Activated CD4-positive, alpha-beta T cell treated with anti-CD3 and anti-CD28 coated beads for 36 hours (primary cell): ENCODE results near the gene BIRC2. TPM values are rescaled to one million over a fixed set of nuclear protein-coding genes. Genes with fewer than 3 reads are reported as not detected.
A peak's percentile ranks its signal among the peaks of the same experiment; 100 is the strongest.

Source experiments
- ATAC-seq: fragments of 200-7000 bp; cut with Tn5 transposase; one replicate; pipeline ENCODE4 v1.10.0; 2021; ENCODE audit warnings: mild to moderate bottlenecking, moderate library complexity
- CTCF ChIA-PET: fragments of 350-600 bp; sonication (Branson Sonifier 250); formaldehyde crosslinking; loops from one replicate; lab custom pipeline; 2021; ENCODE audit warnings: antibody characterized with exemption; lab: Charles Lee
- POLR2A ChIA-PET: fragments of 350-600 bp; sonication (Branson Sonifier 250); formaldehyde crosslinking; loops from one replicate; lab custom pipeline; 2021; ENCODE audit warnings: antibody characterized with exemption, inconsistent platforms; lab: Charles Lee
- DNase-seq: peaks from one replicate; pipeline ENCODE4 v3.0.0-alpha.2; 2020
- H3K27ac Mint-ChIP-seq: one replicate; pipeline ENCODE4 v1.8.0; 2021; ENCODE audit warnings: mixed read lengths
- H3K27me3 Mint-ChIP-seq: one replicate; pipeline ENCODE4 v1.8.0; 2021; ENCODE audit warnings: mixed read lengths
- H3K36me3 Mint-ChIP-seq: one replicate; pipeline ENCODE4 v1.8.0; 2021; ENCODE audit warnings: low read depth, mixed read lengths
- H3K4me1 Mint-ChIP-seq: one replicate; pipeline ENCODE4 v1.8.0; 2021; ENCODE audit warnings: mixed read lengths
- H3K4me3 Mint-ChIP-seq: one replicate; pipeline ENCODE4 v1.8.0; 2021; ENCODE audit warnings: mild to moderate bottlenecking, moderate library complexity, mixed read lengths
- H3K9me3 Mint-ChIP-seq: one replicate; pipeline ENCODE4 v1.8.0; 2021; ENCODE audit warnings: low read depth, mixed read lengths
- intact Hi-C, 2 experiments: fragments of 100-400 bp; cut with DNase I in 1 of 2; cut with micrococcal nuclease in 1 of 2; formaldehyde crosslinking; loops; one replicate each; pipeline versions ENCODE4 v1.14.2 to v1.15.1; 2022 to 2024; cut with DNase I, micrococcal nuclease
- total RNA-seq, 2 experiments: library from RNA; stranded (reverse); gene quantifications; one replicate each; pipeline ENCODE4 v1.2.3, GENCODE V29; 2021

Gene BIRC2
- total RNA-seq, 2 experiments from 2014 or later: 33.0 to 48.8 TPM

GRCh38 chr11:102345904-102346303 is 1.1 kb upstream of the BIRC2 start:
- ChIA-PET CTCF (interaction anchor here (0.8 to 5.4 kb wide), 13 partner anchors 11 to 279 kb away, joined by 3 to 67 read pairs (median 4); partner anchors contain the start of gene MMP20), POLR2A (interaction anchor here (0.5 to 0.8 kb wide), 2 partner anchors 106 to 343 kb away, joined by 3 to 5 read pairs; no protein-coding TSS in a partner anchor)
- Mint-ChIP-seq H3K4me1 (peaks cover 39% of the 10 kb centered on the region), H3K4me3 (peak overlapping the region; percentile 94), H3K36me3 (peaks cover 21% of the 10 kb centered on the region), H3K27ac (peak overlapping the region; percentile 99), H3K9me3 (no peaks in the 10 kb centered on the region), H3K27me3 (no peaks in the 10 kb centered on the region)
- no peak for ATAC-seq
- DNase-seq: no peak
- intact Hi-C loops: loop anchor here (1.0 to 5.0 kb wide), 6 partner anchors 39 to 431 kb away; partner anchors contain the start of genes CEP126 (in 1 of the 2) and TMEM123 (in 1 of the 2)

- no peaks in the 10 kb centered on the region for H3K27me3 Mint-ChIP-seq
- H3K4me3 Mint-ChIP-seq: peak overlapping the region; percentile 94
- H3K27ac Mint-ChIP-seq: peak overlapping the region; percentile 99
- intact Hi-C loops: loop anchor here (1.0 to 5.0 kb wide), 5 partner anchors 39 to 432 kb away; partner anchors contain the start of genes CEP126 (in 1 of the 2) and TMEM123 (in 1 of the 2)
- no peak for ATAC-seq
- H3K9me3 Mint-ChIP-seq: no peaks in the 10 kb centered on the region
- H3K4me1 Mint-ChIP-seq: peaks cover 39% of the 10 kb centered on the region
- CTCF ChIA-PET: interaction anchor here (0.8 to 3.1 kb wide), 3 partner anchors 11 to 172 kb away, joined by 3 to 11 read pairs (median 3); no protein-coding TSS in a partner anchor
- H3K36me3 Mint-ChIP-seq: peaks cover 23% of the 10 kb centered on the region
- POLR2A ChIA-PET: interaction anchor here (0.5 kb wide), 1 partner anchor 343 kb away, joined by 5 read pairs; no protein-coding TSS in a partner anchor
- no peak for DNase-seq
Observed at GRCh38 chr11:102346456-102346747, 612 bp upstream of the BIRC2 start.

- peak; percentile 17 for ATAC-seq
- ChIA-PET CTCF (interaction anchor here (0.6 to 4.5 kb wide), 4 partner anchors 8 to 170 kb away, joined by 3 to 34 read pairs (median 4); no protein-coding TSS in a partner anchor), POLR2A (no interaction called here)
- intact Hi-C loops: loop anchor here (1.0 to 5.0 kb wide), 10 partner anchors 15 to 433 kb away; partner anchors contain the start of genes BIRC3 (in 2 of the 2), TMEM123 (in 2 of the 2) and CEP126 (in 1 of the 2)
- H3K9me3 Mint-ChIP-seq: no peaks in the 10 kb centered on the region
- peaks cover 34% of the 10 kb centered on the region for H3K36me3 Mint-ChIP-seq
- H3K27me3 Mint-ChIP-seq: no peaks in the 10 kb centered on the region
- H3K4me1 Mint-ChIP-seq: peaks cover 39% of the 10 kb centered on the region
- peak overlapping the region; percentile 99 for H3K27ac Mint-ChIP-seq
- DNase-seq: peak; percentile 32
- H3K4me3 Mint-ChIP-seq: peak overlapping the region; percentile 94
Observed at GRCh38 chr11:102347462-102348370, 702 bp downstream of the BIRC2 start.

GRCh38 chr11:102357116-102357515 is 10.1 kb downstream of the BIRC2 start:
- CTCF ChIA-PET: interaction anchor here (0.8 kb wide), 1 partner anchor 62 kb away, joined by 3 read pairs; no protein-coding TSS in a partner anchor
- no peak for ATAC-seq
- H3K4me1 Mint-ChIP-seq: peaks cover 40% of the 10 kb centered on the region
- intact Hi-C loops: loop anchor here in 1 of 2 experiments (5.0 kb wide), 1 partner anchor 35 kb away; no protein-coding TSS in a partner anchor
- H3K36me3 Mint-ChIP-seq: peaks cover 77% of the 10 kb centered on the region
- H3K4me3 Mint-ChIP-seq: no peak overlapping the region
- peak overlapping the region; percentile 52 for H3K27ac Mint-ChIP-seq
- DNase-seq: no peak
- no peaks in the 10 kb centered on the region for H3K27me3 Mint-ChIP-seq
- POLR2A ChIA-PET: no interaction called here
- H3K9me3 Mint-ChIP-seq: peaks cover 13% of the 10 kb centered on the region

GRCh38 chr11:102359372-102359771 is 12.4 kb downstream of the BIRC2 start:
- POLR2A ChIA-PET: no interaction called here
- CTCF ChIA-PET: interaction anchor here (0.6 to 4.9 kb wide), 8 partner anchors 10 to 307 kb away, joined by 3 to 34 read pairs (median 4); no protein-coding TSS in a partner anchor
- peaks cover 44% of the 10 kb centered on the region for H3K4me1 Mint-ChIP-seq

GRCh38 chr11:102360681-102361080 is 13.7 kb downstream of the BIRC2 start:
- Mint-ChIP-seq H3K27me3 (no peaks in the 10 kb centered on the region), H3K9me3 (peaks cover 13% of the 10 kb centered on the region), H3K36me3 (peaks cover 76% of the 10 kb centered on the region), H3K4me1 (peaks cover 42% of the 10 kb centered on the region), H3K27ac (peak overlapping the region; percentile 69), H3K4me3 (no peak overlapping the region)
- ChIA-PET CTCF (interaction anchor here (0.6 to 4.9 kb wide), 7 partner anchors 11 to 570 kb away, joined by 3 to 34 read pairs (median 3); no protein-coding TSS in a partner anchor), POLR2A (no interaction called here)
- ATAC-seq: no peak
- intact Hi-C loops: no loop called here
- no peak for DNase-seq

More at GRCh38 chr11:102359372-102359771, 12.4 kb downstream of the BIRC2 start:
- peaks cover 77% of the 10 kb centered on the region for H3K36me3 Mint-ChIP-seq
- peaks cover 13% of the 10 kb centered on the region for H3K9me3 Mint-ChIP-seq
- no peak for ATAC-seq
- H3K27me3 Mint-ChIP-seq: no peaks in the 10 kb centered on the region
- intact Hi-C loops: loop anchor here in 1 of 2 experiments (5.0 kb wide), 1 partner anchor 33 kb away; no protein-coding TSS in a partner anchor
- no peak for DNase-seq
- H3K4me3 Mint-ChIP-seq: no peak overlapping the region
- no peak overlapping the region for H3K27ac Mint-ChIP-seq

- no peaks in the 10 kb centered on the region for H3K27me3 Mint-ChIP-seq
- intact Hi-C loops: loop anchor here in 1 of 2 experiments (2.0 kb wide), 1 partner anchor 13 kb away; no protein-coding TSS in a partner anchor
- peaks cover 42% of the 10 kb centered on the region for H3K4me1 Mint-ChIP-seq
- no peak overlapping the region for H3K4me3 Mint-ChIP-seq
- H3K36me3 Mint-ChIP-seq: peaks cover 77% of the 10 kb centered on the region
- ChIA-PET POLR2A (no interaction called here), CTCF (interaction anchor here (0.7 to 4.9 kb wide), 5 partner anchors 12 to 85 kb away, joined by 3 to 34 read pairs (median 4); no protein-coding TSS in a partner anchor)
- H3K9me3 Mint-ChIP-seq: peaks cover 12% of the 10 kb centered on the region
- peak overlapping the region; percentile 75 for H3K27ac Mint-ChIP-seq
- DNase-seq (peak; percentile 33), ATAC-seq (peak; percentile 86)
Observed at GRCh38 chr11:102361086-102362031, 14.3 kb downstream of the BIRC2 start.

- no peak overlapping the region for H3K4me3 Mint-ChIP-seq
- H3K36me3 Mint-ChIP-seq: peaks cover 70% of the 10 kb centered on the region
- ATAC-seq (no peak), DNase-seq (no peak)
- H3K27me3 Mint-ChIP-seq: no peaks in the 10 kb centered on the region
- ChIA-PET POLR2A (no interaction called here), CTCF (interaction anchor here (0.9 to 2.5 kb wide), 4 partner anchors 12 to 131 kb away, joined by 3 to 18 read pairs (median 6); no protein-coding TSS in a partner anchor)
- H3K4me1 Mint-ChIP-seq: peaks cover 42% of the 10 kb centered on the region
- peaks cover 2% of the 10 kb centered on the region for H3K9me3 Mint-ChIP-seq
- intact Hi-C loops: no loop called here
- H3K27ac Mint-ChIP-seq: no peak overlapping the region
Observed at GRCh38 chr11:102364991-102365390, 18.0 kb downstream of the BIRC2 start.

- Mint-ChIP-seq H3K36me3 (peaks cover 57% of the 10 kb centered on the region), H3K4me1 (peaks cover 27% of the 10 kb centered on the region), H3K4me3 (no peak overlapping the region), H3K27ac (no peak overlapping the region), H3K27me3 (no peaks in the 10 kb centered on the region), H3K9me3 (no peaks in the 10 kb centered on the region)
- peak; percentile 50 for ATAC-seq
- DNase-seq: no peak
- ChIA-PET CTCF (interaction anchor here (0.7 to 2.9 kb wide), 16 partner anchors 9 to 299 kb away, joined by 3 to 18 read pairs (median 4); no protein-coding TSS in a partner anchor), POLR2A (interaction anchor here (0.7 kb wide), 1 partner anchor 60 kb away, joined by 3 read pairs; no protein-coding TSS in a partner anchor)
- intact Hi-C loops: loop anchor here (1.0 kb wide), 2 partner anchors 128 to 246 kb away; no protein-coding TSS in a partner anchor
Observed at GRCh38 chr11:102367364-102367763, 20.4 kb downstream of the BIRC2 start.

GRCh38 chr11:102368472-102368871 is 21.5 kb downstream of the BIRC2 start:
- Mint-ChIP-seq H3K4me1 (peaks cover 26% of the 10 kb centered on the region), H3K27me3 (no peaks in the 10 kb centered on the region), H3K36me3 (peaks cover 51% of the 10 kb centered on the region), H3K4me3 (no peak overlapping the region), H3K27ac (peak overlapping the region; percentile 73), H3K9me3 (no peaks in the 10 kb centered on the region)
- CTCF ChIA-PET: interaction anchor here (0.7 to 2.9 kb wide), 9 partner anchors 19 to 298 kb away, joined by 3 to 12 read pairs (median 4); no protein-coding TSS in a partner anchor
- no peak for DNase-seq
- intact Hi-C loops: no loop called here
- ATAC-seq: peak; percentile 95
- POLR2A ChIA-PET: interaction anchor here (0.6 kb wide), 2 partner anchors 41 to 63 kb away, joined by 4 to 5 read pairs; no protein-coding TSS in a partner anchor
